Stromal cell of bone marrow (primary cell): ENCODE measurements around the gene DIP2C.
"Not testable (repeated sequence)": the region's sequence is repeated elsewhere in the genome, so short reads cannot be mapped to it uniquely, and the experiment has no call there.

Source experiments
- DNase-seq: peaks from one replicate; pipeline ENCODE4 v3.0.0-alpha.2; 2012; ENCODE audit warnings: low read depth

Gene DIP2C

DNA sequence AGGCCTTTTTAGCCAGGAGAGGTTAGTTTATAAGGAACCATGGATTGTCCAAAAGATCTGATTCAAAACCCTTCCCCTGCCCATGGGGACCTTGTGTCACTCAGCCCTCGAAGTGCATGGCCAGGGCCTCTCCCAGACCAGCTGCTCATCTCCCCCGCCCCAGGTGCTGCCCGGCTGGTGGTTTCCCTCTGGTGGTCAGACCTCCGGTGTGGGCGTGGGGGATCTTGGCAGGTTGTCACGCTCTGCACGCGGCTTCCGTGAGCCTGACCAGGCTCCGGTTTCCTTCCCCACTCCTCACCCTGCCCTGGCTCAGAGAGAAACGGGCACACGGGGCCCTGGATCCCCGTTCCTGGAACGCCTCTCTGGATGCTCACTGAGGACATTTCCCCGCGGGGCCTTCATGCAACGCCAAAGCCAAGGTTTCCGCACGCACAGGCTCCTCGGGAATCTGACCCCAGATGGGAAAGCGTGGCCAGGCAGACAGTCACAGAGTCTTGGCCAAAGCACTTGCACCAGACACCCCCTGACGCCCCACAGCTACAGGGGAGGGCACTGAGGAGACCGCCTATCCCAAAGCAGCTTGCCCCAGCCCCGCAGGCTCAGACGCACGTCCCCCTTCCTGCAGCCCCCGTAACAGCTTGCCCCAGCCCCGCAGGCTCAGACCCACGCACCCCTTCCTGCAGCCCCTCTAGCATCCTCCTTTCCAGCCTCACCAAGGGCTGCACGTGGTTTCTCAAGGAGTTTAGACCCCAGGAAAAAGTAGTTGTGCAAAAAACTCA, 7.8 kb upstream of the DIP2C start:
- DNase-seq = no peak

DNA sequence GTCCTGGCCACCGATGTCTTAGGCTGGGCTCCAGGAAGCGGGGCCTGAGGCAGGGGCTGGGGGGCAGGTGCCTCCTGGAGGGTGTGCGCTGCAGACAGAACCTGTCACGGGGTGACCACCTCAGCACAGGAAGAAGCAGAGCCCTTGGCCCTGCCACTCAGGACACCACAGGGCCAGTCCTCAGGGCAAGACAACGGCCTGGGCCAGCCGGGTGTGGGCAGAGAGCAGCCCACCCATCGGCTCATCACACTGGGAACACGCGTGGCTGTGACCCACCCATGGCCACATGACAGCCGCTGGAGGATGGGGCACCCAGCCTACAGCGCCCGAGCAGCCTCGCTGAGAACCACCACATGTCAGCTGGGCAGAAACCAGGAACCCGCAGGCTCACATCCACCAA, 5.9 kb upstream of the DIP2C start:
- no peak for DNase-seq

DNA sequence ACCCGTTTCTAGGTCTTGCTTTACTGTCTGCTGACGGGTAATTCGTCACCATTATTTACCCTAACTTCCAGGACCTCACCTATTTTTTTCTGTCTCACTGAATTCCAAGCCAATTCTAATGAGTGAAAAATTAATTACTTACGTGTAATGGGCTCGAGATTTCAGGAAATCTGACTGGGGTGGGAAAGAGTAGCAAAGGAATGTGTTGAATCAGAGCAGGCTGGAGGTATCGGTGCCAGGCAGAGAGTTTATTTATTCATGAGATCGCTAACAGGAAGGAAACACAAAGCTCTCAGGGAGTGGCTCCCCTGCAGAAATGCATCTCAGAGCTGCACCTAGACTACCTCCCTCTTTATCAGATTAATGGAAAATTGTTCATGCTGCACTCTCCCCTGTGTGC, 4.0 kb upstream of the DIP2C start:
- no peak for DNase-seq

DNA sequence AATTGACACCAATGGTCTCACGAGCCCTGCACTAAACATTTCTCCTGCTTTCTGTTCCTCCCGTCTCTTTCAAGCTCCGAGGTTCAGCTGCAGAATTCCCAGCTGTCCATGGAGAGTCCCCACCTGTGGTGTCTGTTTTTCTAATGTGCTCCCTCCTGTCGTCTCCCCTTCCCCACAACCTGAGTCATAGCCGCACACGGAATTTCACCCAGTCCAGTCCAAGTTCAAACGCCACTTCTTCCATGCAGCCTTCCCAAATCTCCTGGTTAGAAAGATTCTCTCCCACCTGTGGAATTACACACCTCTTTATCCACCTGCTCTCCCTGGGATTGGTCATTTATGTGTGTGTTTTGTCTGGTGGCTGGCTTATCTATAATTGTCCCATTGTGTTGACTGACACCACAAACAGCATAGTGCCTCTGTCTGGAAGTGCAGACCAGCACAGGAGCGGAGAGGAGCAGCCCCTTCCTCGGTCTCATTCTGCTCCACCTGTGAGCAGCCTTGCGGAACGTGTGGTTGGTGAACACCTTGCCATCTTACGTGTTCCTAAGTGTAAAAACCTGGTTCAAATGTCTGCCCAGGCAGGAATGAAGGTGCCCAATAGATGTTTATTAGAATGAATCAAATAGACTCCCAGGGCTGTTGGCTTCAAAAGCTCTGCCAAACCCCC, 3.3 kb upstream of the DIP2C start:
- no peak for DNase-seq

DNA sequence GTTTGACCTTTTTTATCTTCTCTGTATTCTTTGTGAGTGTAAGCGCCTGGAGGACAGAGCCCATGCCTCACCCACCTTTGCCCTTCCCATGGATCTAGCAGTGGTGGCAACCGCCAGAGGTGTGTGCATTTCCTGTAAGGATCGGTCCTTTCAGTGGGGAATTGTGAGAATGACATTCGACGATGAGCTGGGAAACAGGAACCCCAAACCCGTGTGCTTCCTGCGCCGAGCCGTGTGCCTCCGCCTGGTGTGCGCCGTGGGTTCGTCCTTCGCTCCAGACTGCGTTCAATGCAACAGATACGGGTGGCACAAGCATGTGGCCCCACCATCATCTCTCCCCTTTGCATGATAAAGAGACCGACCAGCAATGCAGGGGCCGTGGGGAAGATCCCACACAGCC, 1.7 kb upstream of the DIP2C start:
- DNase-seq = no peak

DNA sequence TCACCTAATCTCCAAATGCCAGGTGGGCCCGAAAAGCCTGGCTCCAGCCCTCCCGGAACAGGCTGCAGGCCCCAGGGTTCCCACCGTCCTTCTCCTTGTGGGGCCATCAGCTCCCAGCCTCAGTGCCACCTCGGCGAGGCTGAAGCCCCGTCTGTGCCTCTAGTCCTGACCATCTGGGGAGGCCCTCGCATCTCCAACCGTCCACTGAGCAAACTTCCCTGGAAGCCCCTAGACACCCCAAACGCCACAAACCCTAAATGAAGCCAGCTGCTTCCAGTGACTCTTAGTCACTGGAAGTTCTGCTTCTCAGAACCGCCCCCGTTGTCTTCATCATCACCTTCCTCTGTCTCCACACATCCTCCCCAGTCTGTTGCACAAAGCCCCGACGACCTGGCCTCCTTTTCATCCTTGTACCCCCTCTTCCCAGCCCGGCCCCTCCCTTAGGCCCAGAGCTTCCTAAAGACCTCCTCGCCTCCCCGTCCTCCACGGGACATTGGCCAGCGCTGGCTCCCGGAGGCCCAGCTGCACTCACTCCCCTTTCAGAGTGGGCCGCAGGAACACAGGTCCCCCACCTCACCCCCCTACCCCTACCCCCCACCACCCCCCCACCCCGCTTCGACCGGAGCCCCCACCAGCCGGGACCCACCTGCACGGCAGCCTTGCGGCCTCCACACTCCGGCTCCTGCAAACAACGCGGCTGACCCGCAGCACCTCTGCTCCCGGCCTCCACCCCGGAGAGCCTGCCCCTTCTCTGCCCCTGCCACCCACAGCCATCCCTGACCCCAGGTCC, 1.1 kb upstream of the DIP2C start:
- no peak for DNase-seq

DNA sequence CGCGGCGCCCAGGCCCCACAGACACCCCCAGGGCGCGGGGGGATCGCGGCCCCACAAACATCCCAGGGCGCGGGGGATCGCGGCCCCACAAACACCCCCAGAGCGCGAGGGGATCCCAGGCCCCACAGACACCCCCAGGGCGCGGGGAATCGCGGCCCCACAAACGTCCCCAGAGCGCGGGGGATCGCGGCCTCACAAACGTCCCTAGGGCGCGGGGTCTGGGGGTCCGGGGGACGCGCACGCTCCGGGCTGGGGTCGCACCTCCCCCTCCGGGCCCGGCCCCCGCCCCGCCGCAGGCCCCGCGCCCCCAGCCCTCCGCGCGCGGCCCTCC, 382 bp downstream of the DIP2C start:
- DNase-seq = no peak

DNA sequence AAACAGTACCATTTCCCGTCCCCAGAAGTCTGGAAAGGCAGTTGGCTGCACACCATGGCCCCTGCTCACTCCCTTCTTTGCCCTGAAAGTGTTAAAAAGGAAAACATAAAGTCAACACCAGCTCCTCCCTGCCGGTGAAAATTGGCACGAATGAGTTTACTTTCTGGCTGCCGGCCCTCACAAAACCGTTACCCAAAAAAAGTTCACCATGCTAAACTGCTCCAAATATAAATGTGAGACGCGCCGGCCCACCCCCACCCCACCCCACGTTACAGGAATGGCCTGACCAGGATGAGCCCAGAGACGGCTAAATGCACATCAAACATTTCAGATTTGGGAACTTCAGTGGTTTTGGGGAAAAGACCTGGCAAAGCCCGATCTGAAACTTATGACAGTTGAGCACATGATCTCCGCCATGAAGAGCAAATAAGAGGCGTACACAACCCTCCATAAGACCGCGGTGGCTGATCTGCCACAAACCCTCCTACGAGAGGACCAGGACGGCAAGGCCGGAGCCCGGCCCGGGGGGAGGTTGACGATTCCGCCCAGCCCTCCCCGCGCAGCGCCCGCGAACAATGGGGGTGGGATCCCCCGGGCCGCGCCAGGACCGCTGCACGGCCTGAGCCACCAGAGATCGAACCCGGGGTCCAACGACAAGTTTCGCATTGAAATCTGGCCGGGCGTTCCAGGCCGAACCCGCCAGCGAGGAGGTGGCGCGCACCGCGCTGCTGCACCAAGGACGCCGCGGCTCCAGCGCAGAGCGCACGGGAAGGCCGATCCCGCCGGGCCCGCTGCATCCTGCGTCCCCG, 952 bp downstream of the DIP2C start:
- DNase-seq = no peak

DNA sequence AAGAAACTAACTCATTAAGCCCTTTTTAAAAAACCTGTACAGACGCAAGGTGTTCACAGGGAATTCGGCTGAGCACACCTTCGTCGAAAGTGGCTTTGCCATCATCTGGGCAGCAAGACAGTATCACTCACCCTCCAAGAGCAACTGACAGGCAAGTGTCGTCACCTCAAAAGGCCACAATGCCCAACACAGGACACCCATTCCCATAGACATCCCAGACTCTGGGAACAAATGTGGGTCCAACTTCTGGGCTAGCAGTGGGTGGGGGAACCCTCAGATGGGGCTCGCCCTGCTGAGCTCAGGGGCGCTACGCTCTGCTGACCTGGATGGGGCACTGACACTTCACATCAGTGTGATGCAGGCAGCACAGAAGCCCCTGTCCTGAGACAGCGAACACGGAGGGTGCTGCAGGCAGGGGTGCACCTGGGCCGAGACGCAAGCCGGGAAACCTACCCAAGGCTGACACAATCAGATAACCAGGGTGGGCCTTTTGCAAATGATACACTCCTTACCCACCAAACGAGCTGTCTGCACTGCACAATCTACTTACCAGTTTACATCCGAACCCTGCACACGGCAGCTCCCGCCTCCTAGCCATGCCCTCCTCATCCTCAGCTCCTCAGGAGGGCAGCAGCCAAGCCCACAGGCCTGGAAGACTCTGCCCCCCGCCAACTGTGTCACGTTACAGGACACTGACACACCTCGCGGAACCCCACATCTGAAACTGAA, 1.7 kb downstream of the DIP2C start:
- DNase-seq = no peak

DNA sequence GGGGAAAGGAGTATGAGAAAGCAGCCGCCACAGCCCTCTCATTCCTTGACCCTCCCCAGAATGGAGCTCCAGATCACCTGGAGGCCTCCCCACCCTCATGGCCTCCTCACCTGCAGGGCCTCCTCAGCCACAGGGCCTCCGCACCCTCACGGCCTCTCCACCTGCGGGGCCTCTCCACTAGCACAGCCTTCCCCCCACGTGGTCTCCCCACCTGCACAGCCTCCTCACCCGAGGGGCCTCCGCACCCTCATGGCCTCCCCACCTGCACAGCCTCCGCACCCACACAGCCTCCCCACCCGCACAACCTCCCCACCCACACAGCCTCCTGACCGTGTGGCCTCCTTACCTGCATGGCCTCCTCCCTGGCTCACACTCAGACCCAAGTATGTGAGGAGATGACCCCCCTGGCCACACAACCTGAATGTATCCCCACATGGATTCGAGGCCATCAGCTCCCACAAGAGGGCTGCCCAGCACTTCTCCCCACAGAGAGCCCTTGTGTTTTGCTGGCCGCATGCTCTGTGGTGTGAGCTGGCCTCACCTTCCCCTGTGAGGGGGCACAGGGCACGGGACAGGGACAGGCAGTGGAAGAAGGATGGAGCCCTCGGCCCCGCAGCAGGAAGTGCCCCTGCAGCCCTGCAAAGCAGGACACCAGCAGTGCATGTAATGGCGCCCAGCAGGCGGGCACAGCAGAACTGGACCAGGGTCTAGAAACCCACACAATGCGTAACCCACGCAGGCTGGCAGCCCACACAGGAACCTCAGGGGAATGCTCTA, 3.1 kb downstream of the DIP2C start:
- DNase-seq = no peak

DNA sequence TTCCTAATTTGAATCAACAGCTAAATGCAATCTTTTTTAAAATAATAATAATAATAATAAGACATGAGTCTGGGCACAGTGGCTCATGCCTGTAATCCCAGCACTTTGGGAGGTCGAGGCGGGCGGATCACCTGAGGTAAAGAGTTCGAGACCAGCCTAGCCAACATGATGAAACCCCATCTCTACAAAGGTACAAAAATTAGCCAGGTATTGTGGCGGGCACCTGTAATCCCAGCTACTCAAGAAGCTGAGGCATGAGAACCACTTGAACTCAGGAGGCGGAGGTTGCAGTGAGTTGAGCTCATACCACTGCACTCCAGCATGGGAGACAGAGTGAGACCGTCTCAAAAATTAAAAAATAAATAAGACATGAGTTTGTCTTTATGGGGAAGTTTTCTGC, 3.9 kb downstream of the DIP2C start:
- no peak for DNase-seq

DNA sequence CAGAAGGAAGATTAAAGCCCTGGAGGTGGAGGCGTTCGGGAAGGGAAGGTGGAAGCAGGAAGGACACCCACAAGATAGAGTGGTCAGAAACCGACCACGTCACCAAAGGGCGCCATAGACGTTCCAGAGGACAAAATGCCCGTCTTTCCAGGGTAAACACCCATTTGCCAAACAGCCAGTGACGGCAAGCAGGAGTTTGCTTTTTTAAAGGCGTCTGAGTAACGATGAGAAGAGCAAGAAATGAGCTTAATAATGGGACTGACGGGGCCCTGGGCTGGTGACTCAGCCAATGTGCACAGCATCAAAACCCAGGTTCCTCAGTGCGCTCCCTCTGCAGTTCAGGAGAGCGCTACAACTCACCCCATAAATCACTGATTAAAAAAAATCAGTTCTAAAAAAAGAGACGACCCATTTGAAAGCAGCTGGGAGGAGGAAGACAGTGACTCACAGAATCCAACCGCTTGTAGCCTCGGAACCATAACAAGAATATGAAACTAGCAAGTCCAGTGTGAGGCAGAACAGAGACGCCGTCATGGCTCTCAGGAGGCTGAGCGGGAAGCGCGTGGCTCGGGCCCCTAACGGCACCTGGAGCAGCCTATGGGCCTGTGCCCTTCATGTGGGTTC, 5.9 kb downstream of the DIP2C start:
- DNase-seq = peak; percentile 98

DNA sequence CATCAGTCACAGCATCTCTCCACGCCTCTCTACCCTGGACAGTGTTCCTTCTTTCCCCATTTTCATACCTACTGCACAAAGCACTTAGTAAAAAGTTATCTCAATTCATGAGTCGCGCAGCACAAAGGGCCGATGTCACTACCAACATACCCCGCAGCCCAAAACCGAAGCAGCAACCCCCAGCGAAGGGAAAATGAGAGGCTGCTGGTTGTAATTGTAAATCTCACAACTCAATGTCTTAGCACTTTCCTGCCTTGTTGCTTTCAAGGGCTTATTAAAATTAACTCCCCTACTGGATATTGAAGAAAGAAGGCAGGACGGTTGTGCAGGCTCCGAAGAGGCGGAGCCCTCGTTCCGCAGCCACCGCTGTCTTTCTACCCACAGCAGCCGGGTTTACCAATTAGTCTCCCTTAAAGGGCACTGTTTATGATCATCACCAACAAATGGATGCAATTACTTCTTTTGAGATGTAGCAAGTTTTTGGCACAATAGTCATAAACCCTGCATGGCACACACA, 6.5 kb downstream of the DIP2C start:
- DNase-seq = no peak

DNA sequence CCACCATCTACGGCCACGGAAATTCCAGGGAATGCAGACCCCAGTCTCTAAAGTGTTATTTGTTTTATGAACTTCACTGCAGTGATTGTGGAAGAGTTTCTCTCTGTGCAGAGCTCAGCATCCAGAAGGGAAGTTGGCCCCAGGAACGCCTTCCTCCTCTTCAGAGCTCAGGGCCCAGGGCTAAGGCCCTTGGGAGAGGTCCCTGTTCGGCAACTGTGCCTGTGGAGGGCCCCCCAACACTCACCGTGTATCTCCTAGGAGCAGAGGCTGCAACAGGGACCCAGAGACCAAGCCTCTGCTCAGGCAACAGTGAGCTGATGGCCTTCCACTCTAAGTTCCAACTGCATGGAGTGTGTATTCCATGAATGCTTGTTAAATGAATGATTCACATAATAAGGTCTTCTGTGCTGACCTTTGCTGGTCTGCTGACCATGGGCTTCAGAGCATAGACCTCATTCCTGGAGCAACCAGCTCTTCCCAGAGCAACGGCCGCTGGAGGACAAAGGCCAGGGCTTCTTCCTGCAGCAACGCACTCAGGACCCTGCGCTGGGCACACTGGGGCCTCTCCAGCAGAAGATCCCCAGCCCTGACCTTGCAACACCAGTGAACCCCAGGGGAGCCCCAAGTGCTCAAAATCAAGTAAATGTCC, 7.7 kb downstream of the DIP2C start:
- no peak for DNase-seq

DNA sequence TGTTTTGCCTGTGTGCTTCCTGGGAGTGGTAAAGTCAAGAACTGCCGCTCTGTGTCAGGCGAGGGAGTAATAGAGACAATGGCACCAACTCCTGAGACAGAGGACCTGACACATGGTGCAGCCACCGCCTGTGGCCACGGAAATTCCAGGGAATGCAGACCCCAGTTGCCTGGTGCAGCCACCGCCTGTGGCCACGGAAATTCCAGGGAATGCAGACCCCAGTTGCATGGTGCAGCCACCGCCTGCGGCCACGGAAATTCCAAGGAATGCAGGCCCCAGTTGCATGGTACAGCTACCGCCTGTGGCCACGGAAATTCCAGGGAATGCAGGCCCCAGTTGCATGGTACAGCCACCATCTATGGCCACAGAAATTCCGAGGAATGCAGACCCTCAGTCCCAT, 8.7 kb downstream of the DIP2C start:
- DNase-seq = no peak

DNA sequence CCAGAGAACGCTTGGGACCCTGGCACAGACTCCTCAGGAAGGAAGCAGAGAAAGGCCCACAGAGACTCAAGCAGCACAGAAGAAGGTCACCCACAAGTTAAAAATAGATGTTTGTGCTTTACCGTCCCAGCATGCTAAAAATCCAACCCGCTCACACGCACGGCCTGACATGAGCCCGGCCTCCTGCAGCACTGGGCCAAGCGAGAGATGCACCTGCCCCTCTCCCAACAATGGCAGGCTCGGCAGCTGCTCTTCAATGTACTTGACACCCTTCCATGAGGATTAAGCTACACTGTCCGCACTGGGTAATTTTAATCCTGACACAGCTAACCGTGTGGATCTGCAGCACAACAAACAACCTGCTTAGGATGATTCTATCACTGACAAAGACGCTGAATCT, 9.3 kb downstream of the DIP2C start:
- DNase-seq = no peak

DNA sequence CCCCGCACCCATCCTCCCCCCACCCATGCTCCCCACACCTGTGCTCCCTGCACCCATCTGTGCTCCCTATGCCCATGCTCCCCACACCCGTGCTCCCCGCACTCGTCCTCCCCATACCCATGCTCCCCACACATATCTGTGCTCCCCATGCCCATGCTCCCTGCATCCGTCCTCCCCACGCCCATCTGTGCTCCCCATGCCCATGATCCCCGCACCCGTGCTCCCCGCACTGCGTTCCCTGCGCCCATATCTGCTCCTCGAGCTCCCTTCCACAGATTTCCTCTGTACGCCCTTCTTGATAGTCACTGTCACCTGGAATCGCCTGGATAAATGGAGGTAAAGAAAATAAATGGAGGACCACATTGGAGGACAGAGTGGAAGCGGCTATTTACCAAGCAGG, 9.9 kb downstream of the DIP2C start:
- DNase-seq = no peak

DNA sequence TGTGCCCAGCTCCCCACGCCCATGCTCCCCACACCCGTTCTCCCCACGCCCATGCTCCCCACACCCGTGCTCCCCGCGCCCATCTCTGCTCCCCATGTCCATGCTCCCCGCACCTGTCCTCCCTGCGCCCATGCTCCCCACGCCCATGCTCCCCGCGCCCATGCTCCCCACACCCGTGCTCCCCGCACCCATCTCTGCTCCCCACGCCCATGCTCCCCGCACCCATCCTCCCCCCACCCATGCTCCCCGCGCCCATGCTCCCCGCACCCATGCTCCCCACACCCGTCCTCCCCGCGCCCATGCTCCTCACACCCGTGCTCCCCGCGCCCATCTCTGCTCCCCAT, 10.8 kb downstream of the DIP2C start:
- not testable (repeated sequence) for DNase-seq

DNA sequence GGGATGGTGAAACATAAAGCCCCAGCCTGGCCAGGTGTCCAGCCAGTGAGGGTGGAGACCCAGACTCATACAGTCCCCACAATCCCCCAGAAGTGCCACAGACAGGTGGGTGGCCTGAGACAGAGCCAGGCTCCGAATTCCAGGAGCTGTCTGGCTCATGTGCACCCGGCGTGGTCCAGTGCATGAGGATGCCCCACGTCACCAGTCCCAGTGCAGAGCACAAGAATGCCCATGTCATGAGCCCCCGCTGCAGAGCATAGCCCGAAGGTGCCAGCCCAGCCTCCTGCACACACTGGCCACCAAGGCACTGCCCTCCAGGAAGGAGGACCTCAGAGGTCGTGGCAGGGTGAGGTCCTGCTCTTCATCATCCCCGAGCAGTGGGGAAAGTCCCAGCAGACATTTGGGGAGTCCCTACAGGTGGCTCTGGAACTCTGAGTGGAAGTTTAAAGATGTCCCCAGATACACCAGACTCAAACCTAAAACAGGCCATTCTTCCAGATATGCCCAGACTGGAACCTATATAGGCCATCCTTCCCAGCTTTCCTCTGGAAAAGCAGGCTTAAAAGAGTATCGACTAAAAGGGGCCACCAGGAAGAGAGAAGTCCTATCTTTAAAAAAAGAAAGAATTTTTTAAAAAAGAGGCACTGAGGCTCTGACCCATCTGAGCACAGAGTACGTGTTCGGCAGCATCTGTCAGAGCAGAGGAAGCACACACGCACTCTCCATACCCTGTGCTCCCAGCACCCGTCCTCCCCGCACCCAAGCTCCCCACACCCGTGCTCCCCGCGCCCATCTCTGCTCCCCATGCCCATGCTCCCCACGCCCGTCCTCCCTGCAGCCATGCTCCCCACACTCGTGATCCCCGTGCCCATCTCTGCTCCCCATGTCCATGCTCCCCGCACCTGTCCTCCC, 11.5 kb downstream of the DIP2C start:
- no peak for DNase-seq
